Endodermal cell (in vitro differentiated cells): ENCODE measurements around the gene MAST3. TPM values are rescaled to one million over a fixed set of nuclear protein-coding genes. Genes with fewer than 3 reads are reported as not detected.

ENCODE experiments used
- DNase-seq: peaks from one replicate; pipeline ENCODE4 v3.0.0-alpha.2; 2017
- H3K27ac ChIP-seq: 2 replicates; pipeline ENCODE4 v1.5.1; 2013; ENCODE audit warnings: mild to moderate bottlenecking, low read depth, low read length, moderate library complexity
- H3K27me3 ChIP-seq: 2 replicates; pipeline ENCODE4 v1.6.1; 2013; ENCODE audit warnings: mild to moderate bottlenecking, low read length, moderate library complexity; ENCODE audit not compliant: insufficient read depth, control insufficient read depth, poor library complexity, severe bottlenecking
- H3K36me3 ChIP-seq: 2 replicates; pipeline ENCODE4 v1.7.0; 2013; ENCODE audit warnings: mild to moderate bottlenecking, low read length, moderate library complexity; ENCODE audit not compliant: control insufficient read depth, insufficient read depth
- H3K4me1 ChIP-seq: one replicate; pipeline ENCODE4 v1.7.0; 2013; ENCODE audit warnings: low read length; ENCODE audit not compliant: control insufficient read depth, insufficient read depth
- H3K4me3 ChIP-seq: 2 replicates; pipeline ENCODE4 v1.5.1; 2013; ENCODE audit warnings: mild to moderate bottlenecking, low read length, moderate library complexity
- H3K9ac ChIP-seq: 2 replicates; pipeline ENCODE4 v1.6.1; 2013; ENCODE audit warnings: mild to moderate bottlenecking, low read length, moderate library complexity; ENCODE audit not compliant: poor library complexity, severe bottlenecking; ENCODE audit errors: extremely low read depth
- H3K9me3 ChIP-seq: 2 replicates; pipeline ENCODE4 v1.6.1; 2013; ENCODE audit warnings: mild to moderate bottlenecking, low read length, moderate library complexity; ENCODE audit not compliant: control insufficient read depth
- H3K27ac Mint-ChIP-seq: 2 replicates; pipeline ENCODE4 v1.8.0; 2020; ENCODE audit warnings: mixed read lengths
- H3K27me3 Mint-ChIP-seq: 2 replicates; pipeline ENCODE4 v1.8.0; 2021; ENCODE audit warnings: mild to moderate bottlenecking, mixed read lengths; ENCODE audit not compliant: insufficient read depth
- H3K36me3 Mint-ChIP-seq: 2 replicates; pipeline ENCODE4 v1.8.0; 2020; ENCODE audit warnings: low read depth, mixed read lengths
- H3K4me1 Mint-ChIP-seq: 2 replicates; pipeline ENCODE4 v1.8.0; 2020; ENCODE audit warnings: mixed read lengths
- H3K4me3 Mint-ChIP-seq: 2 replicates; pipeline ENCODE4 v1.8.0; 2020; ENCODE audit warnings: mild to moderate bottlenecking, moderate library complexity, mixed read lengths
- H3K9me3 Mint-ChIP-seq: 2 replicates; pipeline ENCODE4 v1.8.0; 2020; ENCODE audit warnings: mild to moderate bottlenecking, mixed read lengths
- WGBS, 2 experiments: methylation state at CpG; one replicate each; pipeline versions ENCODE4 v1.1.5 to v1.1.7; 2013; ENCODE audit warnings: missing lambda C conversion rate in 2 of 2, mixed read lengths in 1 of 2; ENCODE audit not compliant: insufficient coverage in 1 of 2, insufficient read length in 1 of 2; 5-methylcytosine and 5-hydroxymethylcytosine counted together
- total RNA-seq, 2 donors: library from RNA; stranded (reverse); fragmentation: NEBNext Ultra II Directional in 1 of 2; extraction: Animal tissue kit (Norgen Biotek cat#: 25700) in 1 of 2; gene quantifications; 2 replicates in 1 of 2; 3 replicates in 1 of 2; pipeline ENCODE4 v1.2.1, GENCODE V29; 2021
- TF ChIP-seq, protein P1 (sequence below): fragments of 200-600 bp; sonication (generic); conservative IDR thresholded peaks from 2 replicates; pipeline ENCODE4 v1.5.0; 2021; ENCODE audit warnings: antibody characterized with exemption, mild to moderate bottlenecking

Gene MAST3
- total RNA-seq, 2 donors from 2014 or later, result 13.0 to 15.1 TPM

DNA sequence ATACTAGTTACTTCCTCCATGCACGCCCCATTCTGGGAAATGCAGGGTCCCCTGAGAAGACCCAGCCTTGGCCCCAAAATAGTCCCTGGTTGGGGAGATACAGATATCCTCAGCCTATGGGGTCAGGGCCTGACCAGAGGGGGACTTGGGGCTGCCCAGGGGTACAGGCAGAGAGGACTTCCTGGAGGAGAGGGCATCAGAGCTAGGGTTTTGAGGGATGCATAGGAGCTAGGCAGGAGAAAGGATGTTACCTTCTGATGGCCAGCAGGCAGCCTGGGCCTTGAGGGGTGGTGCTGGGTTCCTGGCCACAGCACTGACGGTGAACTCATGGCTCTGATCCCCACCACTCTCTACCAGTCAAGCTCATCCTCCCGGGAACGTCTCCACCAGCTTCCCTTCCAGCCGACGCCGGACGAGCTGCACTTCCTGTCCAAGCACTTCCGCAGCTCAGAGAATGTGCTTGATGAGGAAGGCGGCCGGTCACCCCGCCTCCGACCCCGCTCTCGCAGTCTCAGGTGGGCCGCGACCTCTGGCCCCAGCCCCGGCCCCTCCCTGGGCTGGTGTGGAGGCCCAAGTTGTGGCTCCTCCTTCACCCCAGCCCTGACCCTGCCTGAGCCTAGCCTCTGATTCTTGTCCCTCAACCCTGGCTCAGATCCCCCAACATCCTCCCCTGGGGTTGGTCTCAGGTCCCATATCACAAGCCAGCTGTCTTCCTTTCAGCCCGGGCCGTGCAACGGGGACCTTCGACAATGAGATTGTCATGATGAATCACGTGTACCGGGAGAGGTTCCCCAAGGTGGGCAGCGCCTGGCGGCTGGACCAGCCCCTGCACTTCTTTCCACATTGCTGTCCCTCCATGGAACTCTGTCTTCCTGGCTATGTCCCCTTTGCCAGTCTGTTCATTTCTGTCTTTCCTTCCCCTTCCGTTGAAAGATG is 25.6 kb downstream of the MAST3 start:
- peaks cover 16% of the 10 kb centered on the region for H3K36me3 ChIP-seq
- peaks cover 5% of the 10 kb centered on the region for H3K27me3 Mint-ChIP-seq
- peaks cover 25% of the 10 kb centered on the region for H3K36me3 Mint-ChIP-seq
- no peak for DNase-seq
- no peak overlapping the region for H3K27ac ChIP-seq
- no peaks in the 10 kb centered on the region for H3K9me3 ChIP-seq
- H3K9me3 Mint-ChIP-seq, result no peaks in the 10 kb centered on the region
- H3K4me3 Mint-ChIP-seq, result no peak overlapping the region
- H3K9ac ChIP-seq, result no peak overlapping the region
- H3K4me3 ChIP-seq, result no peak overlapping the region
- H3K27ac Mint-ChIP-seq, result no peak overlapping the region
- TF ChIP-seq, protein P1, sequence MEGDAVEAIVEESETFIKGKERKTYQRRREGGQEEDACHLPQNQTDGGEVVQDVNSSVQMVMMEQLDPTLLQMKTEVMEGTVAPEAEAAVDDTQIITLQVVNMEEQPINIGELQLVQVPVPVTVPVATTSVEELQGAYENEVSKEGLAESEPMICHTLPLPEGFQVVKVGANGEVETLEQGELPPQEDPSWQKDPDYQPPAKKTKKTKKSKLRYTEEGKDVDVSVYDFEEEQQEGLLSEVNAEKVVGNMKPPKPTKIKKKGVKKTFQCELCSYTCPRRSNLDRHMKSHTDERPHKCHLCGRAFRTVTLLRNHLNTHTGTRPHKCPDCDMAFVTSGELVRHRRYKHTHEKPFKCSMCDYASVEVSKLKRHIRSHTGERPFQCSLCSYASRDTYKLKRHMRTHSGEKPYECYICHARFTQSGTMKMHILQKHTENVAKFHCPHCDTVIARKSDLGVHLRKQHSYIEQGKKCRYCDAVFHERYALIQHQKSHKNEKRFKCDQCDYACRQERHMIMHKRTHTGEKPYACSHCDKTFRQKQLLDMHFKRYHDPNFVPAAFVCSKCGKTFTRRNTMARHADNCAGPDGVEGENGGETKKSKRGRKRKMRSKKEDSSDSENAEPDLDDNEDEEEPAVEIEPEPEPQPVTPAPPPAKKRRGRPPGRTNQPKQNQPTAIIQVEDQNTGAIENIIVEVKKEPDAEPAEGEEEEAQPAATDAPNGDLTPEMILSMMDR, result no peak
- H3K4me1 ChIP-seq, result no peaks in the 10 kb centered on the region
- no peaks in the 10 kb centered on the region for H3K27me3 ChIP-seq
- WGBS, 2 experiments, result 95 to 96% methylated on average over 24 to 27 of the region's 27 CpGs
- H3K4me1 Mint-ChIP-seq, result peaks cover 6% of the 10 kb centered on the region

- H3K27ac ChIP-seq, result no peak overlapping the region
- peaks cover 4% of the 10 kb centered on the region for H3K4me1 Mint-ChIP-seq
- TF ChIP-seq, protein P1, result no peak
- no peaks in the 10 kb centered on the region for H3K9me3 ChIP-seq
- no peak overlapping the region for H3K4me3 ChIP-seq
- no peaks in the 10 kb centered on the region for H3K4me1 ChIP-seq
- no peak overlapping the region for H3K9ac ChIP-seq
- H3K27me3 Mint-ChIP-seq, result peaks cover 2% of the 10 kb centered on the region
- H3K27ac Mint-ChIP-seq, result no peak overlapping the region
- WGBS, 2 experiments, result 91 to 93% methylated on average over 12 to 26 of the region's 26 CpGs
- no peak overlapping the region for H3K4me3 Mint-ChIP-seq
- H3K9me3 Mint-ChIP-seq, result no peaks in the 10 kb centered on the region
- no peak for DNase-seq
- H3K27me3 ChIP-seq, result no peaks in the 10 kb centered on the region
- H3K36me3 Mint-ChIP-seq, result peaks cover 31% of the 10 kb centered on the region
- peaks cover 20% of the 10 kb centered on the region for H3K36me3 ChIP-seq
These were observed 26.2 kb downstream of the MAST3 start for GRCh38 chr19:18123819-18124218.

DNA sequence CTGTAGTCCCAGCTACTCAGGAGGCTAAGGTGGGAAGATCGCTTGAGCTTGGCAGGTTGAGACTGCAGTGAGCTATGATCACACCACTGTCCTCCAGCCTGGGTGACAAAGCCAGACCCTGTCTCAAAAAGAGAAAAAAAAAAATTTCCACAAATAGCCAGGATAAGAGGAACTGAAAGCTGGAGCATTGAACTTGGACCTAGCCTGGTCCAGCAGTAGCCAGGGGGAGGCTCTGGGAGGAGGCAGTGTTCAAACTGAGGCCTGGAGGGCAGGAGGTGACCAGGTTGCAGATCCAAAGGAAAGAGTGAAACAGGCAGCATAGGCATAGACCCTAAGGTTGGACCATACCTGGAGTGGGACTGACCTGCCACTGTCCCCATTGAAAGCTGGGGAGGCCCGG is 28.5 kb downstream of the MAST3 start:
- 96 to 100% methylated on average over 2 of the region's 2 CpGs for whole genome bisulfite sequencing, 2 experiments
- Histone ChIP-seq H3K27ac (no peak overlapping the region), H3K4me1 (no peaks in the 10 kb centered on the region), H3K9me3 (no peaks in the 10 kb centered on the region), H3K36me3 (peaks cover 34% of the 10 kb centered on the region), H3K27me3 (no peaks in the 10 kb centered on the region), H3K9ac (no peak overlapping the region), H3K4me3 (no peak overlapping the region)
- no peaks in the 10 kb centered on the region for H3K9me3 Mint-ChIP-seq
- H3K4me1 Mint-ChIP-seq, result no peaks in the 10 kb centered on the region
- peaks cover 46% of the 10 kb centered on the region for H3K36me3 Mint-ChIP-seq
- H3K4me3 Mint-ChIP-seq, result no peak overlapping the region
- H3K27me3 Mint-ChIP-seq, result no peaks in the 10 kb centered on the region
- TF ChIP-seq, protein P1, result no peak
- H3K27ac Mint-ChIP-seq, result no peak overlapping the region
- DNase-seq, result no peak
